ENCODE data around the gene CHSY3.

GRCh38 chr5:130135506-130135905 lies 231.2 kb downstream of the CHSY3 start:
- no peak for TF ChIP-seq POLR2A (IDR thresholded peaks at IDR 0.05)
- TF ChIP-seq CTCF (IDR thresholded peaks at IDR 0.05): no peak
